H1 (cell line): ENCODE measurements around the gene BOLA1. TPM values are rescaled to one million over a fixed set of nuclear protein-coding genes. Genes with fewer than 3 reads are reported as not detected.

Experiments
- ASH2L ChIP-seq: fragments of 200-600, 300-600 bp; sonication (generic); IDR thresholded peaks from one replicate; pipeline ENCODE4 v1.7.1; 2017; ENCODE audit warnings: low read length
- ATF3 ChIP-seq: IDR thresholded peaks from 2 replicates; pipeline ENCODE4 v1.6.1; 2011; ENCODE audit warnings: low read depth, mild to moderate bottlenecking, low read length; ENCODE audit not compliant: insufficient read depth
- CBX5 ChIP-seq: fragments of 300-800, 300-1000 bp; sonication (generic); IDR thresholded peaks from 2 replicates; pipeline ENCODE4 v1.7.1; 2016; ENCODE audit warnings: antibody characterized with exemption, low read length, low read depth
- CEBPB ChIP-seq: IDR thresholded peaks from 2 replicates; pipeline ENCODE4 v1.6.1; 2012; ENCODE audit warnings: low read depth, low read length
- CHD1 ChIP-seq: IDR thresholded peaks from 2 replicates; pipeline ENCODE4 v1.6.1; 2012; ENCODE audit warnings: low read depth, low read length, improper control_type of control experiment
- CTBP2 ChIP-seq: IDR thresholded peaks from 2 replicates; pipeline ENCODE4 v1.7.0; 2011; ENCODE audit warnings: borderline replicate concordance, mild to moderate bottlenecking, moderate library complexity, mixed read lengths, low read length; ENCODE audit not compliant: insufficient read depth, insufficient read length
- EZH2 ChIP-seq: fragments of 200-600 bp; sonication (generic); IDR thresholded peaks from 2 replicates; pipeline ENCODE4 v1.7.1; 2012; ENCODE audit warnings: low read depth, mild to moderate bottlenecking, moderate library complexity, low read length, inconsistent platforms; ENCODE audit not compliant: severe bottlenecking
- GTF2F1 ChIP-seq: IDR thresholded peaks from 2 replicates; pipeline ENCODE4 v1.6.1; 2012; ENCODE audit warnings: low read depth, low read length, improper control_type of control experiment, borderline replicate concordance
- HDAC2 ChIP-seq, 2 experiments: fragments of 300-600 bp in 1 of 2; sonication (generic) in 1 of 2; IDR thresholded peaks; 2 replicates each; pipeline ENCODE4 v1.6.1; 2011 to 2012; ENCODE audit warnings: low read depth in 2 of 2, low read length in 2 of 2, mild to moderate bottlenecking in 2 of 2, moderate library complexity in 2 of 2, borderline replicate concordance in 1 of 2, inconsistent platforms in 1 of 2
- JUN ChIP-seq: IDR thresholded peaks from 2 replicates; pipeline ENCODE4 v1.6.1; 2011; ENCODE audit warnings: low read depth, mild to moderate bottlenecking, improper control_type of control experiment, low read length
- JUND ChIP-seq: IDR thresholded peaks from 2 replicates; pipeline ENCODE4 v1.6.1; 2011; ENCODE audit warnings: mild to moderate bottlenecking, improper control_type of control experiment, low read length
- KDM1A ChIP-seq: fragments of 200-600, 300-600 bp; sonication (generic); IDR thresholded peaks from 2 replicates; pipeline ENCODE4 v1.7.1; 2016; ENCODE audit warnings: mild to moderate bottlenecking, low read length, borderline replicate concordance
- KDM4A ChIP-seq: IDR thresholded peaks from one replicate; pipeline ENCODE4 v1.7.1; 2012; ENCODE audit warnings: low read depth, mild to moderate bottlenecking, moderate library complexity, low read length, inconsistent platforms; ENCODE audit not compliant: severe bottlenecking
- NANOG ChIP-seq: IDR thresholded peaks from 2 replicates; pipeline ENCODE4 v1.6.1; 2011; ENCODE audit warnings: low read length, low read depth, mild to moderate bottlenecking, inconsistent platforms; ENCODE audit not compliant: insufficient read depth, poor library complexity, severe bottlenecking
- PHF8 ChIP-seq: fragments of 200-600 bp; sonication (generic); conservative IDR thresholded peaks from 2 replicates; pipeline ENCODE4 v1.7.1; 2012; ENCODE audit warnings: low read depth, mild to moderate bottlenecking, inconsistent platforms, low read length, moderate library complexity
- RXRA ChIP-seq: IDR thresholded peaks from 2 replicates; pipeline ENCODE4 v1.6.1; 2011; ENCODE audit warnings: low read depth, mild to moderate bottlenecking, low read length, moderate library complexity; ENCODE audit not compliant: insufficient read depth
- SIN3A ChIP-seq, 2 experiments: IDR thresholded peaks in 1 of 2; conservative IDR thresholded peaks in 1 of 2; 2 replicates each; pipeline ENCODE4 v1.6.1; 2011 to 2012; ENCODE audit warnings: low read length in 2 of 2, improper control_type of control experiment in 1 of 2, low read depth in 1 of 2, mild to moderate bottlenecking in 1 of 2
- SIRT6 ChIP-seq: IDR thresholded peaks from one replicate; pipeline ENCODE4 v1.7.1; 2012; ENCODE audit warnings: low read length, inconsistent platforms
- SP2 ChIP-seq: IDR thresholded peaks from 2 replicates; pipeline ENCODE4 v1.6.1; 2012; ENCODE audit warnings: mild to moderate bottlenecking, low read length, inconsistent platforms
- SP4 ChIP-seq: IDR thresholded peaks from 2 replicates; pipeline ENCODE4 v1.6.1; 2012; ENCODE audit warnings: low read length, inconsistent platforms
- SRF ChIP-seq: IDR thresholded peaks from 2 replicates; pipeline ENCODE4 v1.6.1; 2011; ENCODE audit warnings: mild to moderate bottlenecking, low read depth, low read length, moderate library complexity
- TBP ChIP-seq: IDR thresholded peaks from 2 replicates; pipeline ENCODE4 v1.6.1; 2011; ENCODE audit warnings: low read depth, low read length, improper control_type of control experiment
- YY1 ChIP-seq: IDR thresholded peaks from 2 replicates; pipeline ENCODE4 v1.6.1; 2011; ENCODE audit warnings: low read depth, mild to moderate bottlenecking, low read length
- polyA plus RNA-seq, 7 experiments: library from polyadenylated mRNA; depleted of rRNA in 3 of 7; stranded (reverse) in 5 of 7; unstranded in 2 of 7; fragments of >200 nt in 5 of 7; fragments of 200-250 nt in 2 of 7; gene quantifications; 1 replicate in 5 of 7; 2 replicates in 1 of 7; 4 replicates in 1 of 7; pipeline versions ENCODE4 v1.2.1 to v1.2.3, GENCODE V29; 2011 to 2013; ENCODE audit warnings: missing spikeins in 2 of 7, mixed read lengths in 2 of 7
- total RNA-seq: library from RNA; stranded (reverse); fragmentation: NEBNext Ultra II Directional; extraction: Animal tissue kit (Norgen Biotek cat#: 25700); gene quantifications from 2 replicates; pipeline ENCODE4 v1.2.1, GENCODE V29; 2021

The BOLA1 gene
- total and polyA plus RNA-seq, 2 of the 8 experiments (the other 6 are each of a cell fraction or from before 2014, with no cell fraction given): 8.1 to 15.4 TPM

GRCh38 chr1:149927563-149928400 is 28.4 kb downstream of the BOLA1 start, which contains the start of gene SF3B4 (continued):
- TF ChIP-seq CTBP2: no peak
- TF ChIP-seq TBP: peak; percentile 69
- TF ChIP-seq GTF2F1: peak; percentile 73; the same call in 1 of the 2 replicates
- peak; percentile 96 for TF ChIP-seq YY1
- TF ChIP-seq RXRA: no peak
- no peak for TF ChIP-seq HDAC2 (IDR thresholded peaks at IDR 0.05; ENCODE audit: borderline replicate concordance in 1 of 2, low read depth in 2 of 2, low read length in 2 of 2)
- 0 out of 2 replicates have a peak, but pooled peaks have one; percentile 5 for TF ChIP-seq ATF3
- TF ChIP-seq KDM4A: peak; percentile 39
- TF ChIP-seq CHD1: peak; percentile 74; the same call in 1 of the 2 replicates
- peak; percentile 83 for TF ChIP-seq PHF8
- TF ChIP-seq SP4: peak; percentile 39; the same call in 1 of the 2 replicates
- no peak for TF ChIP-seq CEBPB
- TF ChIP-seq EZH2: no peak
- no peak for TF ChIP-seq JUN
- no peak for TF ChIP-seq SIRT6
- TF ChIP-seq ASH2L: peak; percentile 76
- TF ChIP-seq NANOG: no peak
- no peak; a peak in 2 of 4 replicates for TF ChIP-seq SIN3A (conservative IDR thresholded peaks at IDR 0.05 in 1 of 2, IDR thresholded peaks at IDR 0.05 in 1 of 2; ENCODE audit: low read depth in 1 of 2, low read length in 2 of 2)
- no peak for TF ChIP-seq SP2
- TF ChIP-seq CBX5: no peak
- TF ChIP-seq SRF: no peak
- TF ChIP-seq JUND: 0 out of 2 replicates have a peak, but pooled peaks have one; percentile 3
- TF ChIP-seq KDM1A: no peak
